Astrocyte (in vitro differentiated cells and primary cell): ENCODE results near the gene TRIO. TPM values are rescaled to one million over a fixed set of nuclear protein-coding genes. Genes with fewer than 3 reads are reported as not detected.

Experiments used
- DNase-seq: peaks from one replicate; pipeline ENCODE4 v3.0.0-alpha.2; 2010; ENCODE audit warnings: low read depth
- FAIRE-seq: peaks from 2 replicates; lab custom pipeline; 2011; peaks lifted over from hg19 to GRCh38; lab: Jason Lieb, UNC
- H2AFZ ChIP-seq: 2 replicates; pipeline ENCODE4 v1.6.0; 2012; ENCODE audit warnings: low read depth, low read length, inconsistent platforms
- H3K27ac ChIP-seq: 2 replicates; pipeline ENCODE4 v1.5.1; 2011; ENCODE audit warnings: low read depth, low read length, inconsistent platforms
- H3K27me3 ChIP-seq: 2 replicates; pipeline ENCODE4 v1.6.0; 2011; ENCODE audit warnings: low read length, inconsistent platforms; ENCODE audit not compliant: insufficient read depth
- H3K36me3 ChIP-seq: 2 replicates; pipeline ENCODE4 v1.5.1; 2011; ENCODE audit warnings: low read length, inconsistent platforms; ENCODE audit not compliant: insufficient read depth
- H3K4me1 ChIP-seq: 2 replicates; pipeline ENCODE4 v1.5.1; 2011; ENCODE audit warnings: low read length, inconsistent platforms; ENCODE audit not compliant: insufficient read depth
- H3K4me2 ChIP-seq: 2 replicates; pipeline ENCODE4 v1.6.0; 2012; ENCODE audit warnings: low read length, inconsistent platforms
- H3K4me3 ChIP-seq: 2 replicates; pipeline ENCODE4 v1.5.1; 2011; ENCODE audit warnings: low read depth, mild to moderate bottlenecking, low read length, inconsistent platforms; ENCODE audit not compliant: insufficient read depth
- H3K79me2 ChIP-seq: 2 replicates; pipeline ENCODE4 v1.6.0; 2012; ENCODE audit warnings: mild to moderate bottlenecking, low read length, inconsistent platforms; ENCODE audit not compliant: insufficient read depth
- H3K9ac ChIP-seq: 2 replicates; pipeline ENCODE4 v1.6.0; 2012; ENCODE audit warnings: mild to moderate bottlenecking, low read length, inconsistent platforms
- H3K9me3 ChIP-seq: 2 replicates; pipeline ENCODE4 v1.5.1; 2012; ENCODE audit warnings: low read depth, mild to moderate bottlenecking, low read length, inconsistent platforms; ENCODE audit not compliant: insufficient read depth
- H4K20me1 ChIP-seq: 2 replicates; pipeline ENCODE4 v1.6.0; 2012; ENCODE audit warnings: low read length, inconsistent platforms; ENCODE audit not compliant: insufficient read depth
- H3K27ac Mint-ChIP-seq: one replicate; pipeline ENCODE4 v1.8.0; 2021; ENCODE audit warnings: mild to moderate bottlenecking, mixed read lengths; ENCODE audit not compliant: unreplicated experiment
- H3K27me3 Mint-ChIP-seq: one replicate; pipeline ENCODE4 v1.8.0; 2021; ENCODE audit warnings: low read depth, mixed read lengths; ENCODE audit not compliant: unreplicated experiment
- H3K36me3 Mint-ChIP-seq: one replicate; pipeline ENCODE4 v1.8.0; 2021; ENCODE audit warnings: low read depth, mixed read lengths; ENCODE audit not compliant: unreplicated experiment
- H3K4me1 Mint-ChIP-seq: one replicate; pipeline ENCODE4 v1.8.0; 2021; ENCODE audit warnings: low read depth, mixed read lengths; ENCODE audit not compliant: unreplicated experiment
- H3K4me3 Mint-ChIP-seq: one replicate; pipeline ENCODE4 v1.8.0; 2021; ENCODE audit warnings: mild to moderate bottlenecking, moderate library complexity, mixed read lengths; ENCODE audit not compliant: unreplicated experiment
- H3K9me3 Mint-ChIP-seq: one replicate; pipeline ENCODE4 v1.8.0; 2021; ENCODE audit warnings: mild to moderate bottlenecking, mixed read lengths; ENCODE audit not compliant: unreplicated experiment
- CTCF ChIP-seq: IDR thresholded peaks from 2 replicates; pipeline ENCODE4 v1.5.1; 2011; ENCODE audit warnings: low read depth, mild to moderate bottlenecking, inconsistent platforms, low read length, moderate library complexity; ENCODE audit not compliant: insufficient read depth
- EZH2 ChIP-seq: IDR thresholded peaks from 2 replicates; pipeline ENCODE4 v1.6.1; 2012; ENCODE audit warnings: mild to moderate bottlenecking, low read length, inconsistent platforms; ENCODE audit not compliant: insufficient read depth
- total RNA-seq: library from RNA; stranded (reverse); gene quantifications from 2 replicates; pipeline ENCODE4 v1.2.1, GENCODE V29; 2021

The TRIO gene
- total RNA-seq, 1 donor from 2014 or later = 347 TPM

DNA sequence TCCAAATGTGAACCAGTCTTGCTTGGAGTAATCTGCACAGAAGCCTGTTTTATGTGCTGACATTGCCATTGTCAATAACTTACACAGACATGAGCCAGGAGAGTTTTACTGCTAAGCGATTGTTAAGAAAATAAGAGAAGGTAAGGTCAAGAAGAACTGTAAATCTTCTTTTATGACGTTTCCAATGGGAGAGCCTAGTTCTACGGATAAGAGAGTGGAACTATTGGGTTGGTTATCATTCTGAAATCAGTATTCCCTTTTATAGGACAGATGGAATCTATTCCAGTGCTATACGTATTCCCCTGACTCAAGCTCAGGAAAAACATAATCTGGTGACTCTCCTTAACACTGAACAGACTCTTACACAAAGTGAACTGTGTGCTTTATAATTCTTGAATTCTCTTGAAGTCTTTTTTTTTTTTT lies 300.5 kb downstream of the TRIO start:
- no peak overlapping the region for H3K27ac Mint-ChIP-seq
- no peaks in the 10 kb centered on the region for H3K27me3 Mint-ChIP-seq
- Histone ChIP-seq H4K20me1 (peaks cover 45% of the 10 kb centered on the region), H3K79me2 (peaks cover 87% of the 10 kb centered on the region), H3K9me3 (no peaks in the 10 kb centered on the region), H3K4me3 (peak overlapping the region; percentile 80), H3K27me3 (no peaks in the 10 kb centered on the region), H3K27ac (peak overlapping the region; percentile 97), H3K9ac (peak overlapping the region; percentile 90), H3K4me2 (peak overlapping the region; percentile 90), H3K36me3 (peaks cover 12% of the 10 kb centered on the region), H3K4me1 (peaks cover 85% of the 10 kb centered on the region), H2AFZ (no peak overlapping the region)
- peaks cover 10% of the 10 kb centered on the region for H3K36me3 Mint-ChIP-seq
- no peak for TF ChIP-seq CTCF
- TF ChIP-seq EZH2 = no peak
- no peaks in the 10 kb centered on the region for H3K9me3 Mint-ChIP-seq
- FAIRE-seq (peak; percentile 60), DNase-seq (no peak)
- peaks cover 61% of the 10 kb centered on the region for H3K4me1 Mint-ChIP-seq
- H3K4me3 Mint-ChIP-seq = no peak overlapping the region

GRCh38 chr5:14444161-14444560 lies 301.0 kb downstream of the TRIO start:
- no peaks in the 10 kb centered on the region for H3K27me3 Mint-ChIP-seq
- H3K9me3 Mint-ChIP-seq = no peaks in the 10 kb centered on the region
- FAIRE-seq (no peak), DNase-seq (no peak)
- Histone ChIP-seq H2AFZ (no peak overlapping the region), H3K4me3 (peak overlapping the region; percentile 80), H3K27ac (peak overlapping the region; percentile 97), H3K27me3 (no peaks in the 10 kb centered on the region), H3K4me1 (peaks cover 90% of the 10 kb centered on the region), H4K20me1 (peaks cover 48% of the 10 kb centered on the region), H3K9ac (peak overlapping the region; percentile 90), H3K9me3 (no peaks in the 10 kb centered on the region), H3K4me2 (peak overlapping the region; percentile 90), H3K36me3 (peaks cover 11% of the 10 kb centered on the region), H3K79me2 (peaks cover 89% of the 10 kb centered on the region)
- peaks cover 10% of the 10 kb centered on the region for H3K36me3 Mint-ChIP-seq
- peaks cover 64% of the 10 kb centered on the region for H3K4me1 Mint-ChIP-seq
- peak overlapping the region; percentile 23 for H3K27ac Mint-ChIP-seq
- TF ChIP-seq CTCF (no peak), EZH2 (no peak)
- no peak overlapping the region for H3K4me3 Mint-ChIP-seq

DNA sequence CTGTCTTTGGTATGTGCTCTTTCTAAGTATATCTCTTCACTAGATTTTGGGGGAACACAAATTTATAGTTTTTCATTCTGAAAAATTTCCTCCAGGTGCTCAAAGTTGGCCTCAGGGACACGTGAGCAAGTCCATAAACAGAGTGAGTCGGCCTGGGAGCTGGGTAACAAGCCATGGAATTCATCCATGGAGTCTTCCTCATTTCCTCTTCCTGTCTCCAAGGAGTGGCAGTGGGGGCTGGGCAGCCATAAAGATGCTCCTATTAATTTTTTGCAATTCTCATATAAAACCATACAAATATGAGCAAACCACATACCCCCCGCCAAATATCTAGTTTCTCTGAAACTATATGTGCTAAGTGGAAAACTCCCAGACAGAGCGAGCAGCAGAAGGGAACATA lies 301.9 kb downstream of the TRIO start:
- Histone ChIP-seq H3K4me1 (peaks cover 91% of the 10 kb centered on the region), H3K9me3 (no peaks in the 10 kb centered on the region), H3K79me2 (peaks cover 91% of the 10 kb centered on the region), H3K27ac (peak overlapping the region; percentile 97), H3K4me2 (peak overlapping the region; percentile 90), H2AFZ (no peak overlapping the region), H3K27me3 (no peaks in the 10 kb centered on the region), H3K9ac (peak overlapping the region; percentile 73), H4K20me1 (peaks cover 48% of the 10 kb centered on the region), H3K36me3 (peaks cover 11% of the 10 kb centered on the region), H3K4me3 (no peak overlapping the region)
- H3K36me3 Mint-ChIP-seq = peaks cover 12% of the 10 kb centered on the region
- peaks cover 72% of the 10 kb centered on the region for H3K4me1 Mint-ChIP-seq
- DNase-seq (no peak), FAIRE-seq (peak; percentile 5)
- H3K27me3 Mint-ChIP-seq = no peaks in the 10 kb centered on the region
- peak overlapping the region; percentile 21 for H3K4me3 Mint-ChIP-seq
- TF ChIP-seq EZH2 = no peak
- TF ChIP-seq CTCF = no peak
- no peaks in the 10 kb centered on the region for H3K9me3 Mint-ChIP-seq
- H3K27ac Mint-ChIP-seq = peak overlapping the region; percentile 90
